GM18519 (cell line): Measurements from ENCODE around the gene N4BP2L2.

Source experiments
- ATAC-seq: cut with Tn5 transposase; IDR thresholded peaks from one replicate; pipeline ENCODE4 v1.9.1; 2021; ENCODE audit warnings: mild to moderate bottlenecking, moderate library complexity; ENCODE audit not compliant: unreplicated experiment, low FRiP score

N4BP2L2 gene

DNA sequence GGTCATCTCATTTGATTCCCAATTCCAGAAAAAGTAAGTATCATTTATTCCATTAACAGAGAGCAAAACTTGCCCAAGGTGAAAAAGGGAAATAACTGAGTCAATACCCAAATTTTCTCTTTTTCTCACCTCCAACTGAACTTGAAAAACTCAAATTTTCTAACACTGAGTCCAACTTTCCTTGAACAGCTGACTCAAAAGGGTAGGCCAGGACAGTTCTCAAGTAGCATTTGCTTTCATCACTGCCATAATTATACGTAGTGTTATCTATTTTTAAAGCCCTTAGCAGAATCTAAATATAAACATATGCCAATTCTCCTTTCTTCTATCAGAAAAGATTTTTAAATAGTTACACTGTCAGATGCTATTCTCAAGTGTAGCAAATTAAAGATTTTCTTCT is 3.5 kb downstream of the N4BP2L2 start:
- ATAC-seq = no peak

DNA sequence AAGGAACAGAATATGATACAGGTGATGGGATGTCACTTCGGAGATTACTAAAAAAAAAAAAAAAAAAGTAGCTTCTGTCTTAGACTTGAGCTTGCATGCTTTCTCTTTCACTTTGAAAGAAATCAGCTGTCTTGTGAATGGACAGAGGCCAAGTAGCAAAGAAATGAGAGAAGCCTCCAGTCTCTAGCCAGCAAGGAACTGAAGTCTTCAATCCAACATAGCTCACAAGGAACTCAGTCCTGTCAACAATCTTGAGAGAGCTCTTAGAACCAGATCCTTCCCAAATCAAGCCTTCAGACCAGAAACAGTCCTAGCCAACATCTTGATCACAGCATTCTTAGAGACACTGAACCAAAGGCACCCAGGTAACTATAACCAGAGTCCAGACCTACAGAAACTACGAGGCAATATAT is 7.7 kb downstream of the N4BP2L2 start:
- ATAC-seq = peak; percentile 65

DNA sequence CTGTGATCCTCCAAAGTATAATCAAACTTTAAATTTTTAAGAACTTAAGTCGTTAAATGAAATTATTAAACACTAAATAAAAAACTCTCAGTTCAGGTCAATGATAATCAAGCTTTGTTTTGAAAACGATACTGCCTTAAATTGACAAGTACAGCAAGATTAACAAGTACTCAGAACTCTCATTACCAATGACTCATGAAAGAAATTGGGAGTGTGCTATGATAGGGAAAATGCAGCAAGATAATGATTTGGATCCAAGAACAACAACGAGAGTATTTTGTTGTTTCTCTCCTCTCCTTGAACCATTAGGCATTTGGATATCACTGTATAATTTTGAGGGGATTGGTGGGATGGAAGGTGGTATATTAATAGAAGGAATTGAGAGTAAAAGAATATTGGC is 10.2 kb downstream of the N4BP2L2 start:
- ATAC-seq = no peak

GRCh38 chr13:32527151-32527550 is 11.4 kb downstream of the N4BP2L2 start:
- no peak for ATAC-seq

DNA sequence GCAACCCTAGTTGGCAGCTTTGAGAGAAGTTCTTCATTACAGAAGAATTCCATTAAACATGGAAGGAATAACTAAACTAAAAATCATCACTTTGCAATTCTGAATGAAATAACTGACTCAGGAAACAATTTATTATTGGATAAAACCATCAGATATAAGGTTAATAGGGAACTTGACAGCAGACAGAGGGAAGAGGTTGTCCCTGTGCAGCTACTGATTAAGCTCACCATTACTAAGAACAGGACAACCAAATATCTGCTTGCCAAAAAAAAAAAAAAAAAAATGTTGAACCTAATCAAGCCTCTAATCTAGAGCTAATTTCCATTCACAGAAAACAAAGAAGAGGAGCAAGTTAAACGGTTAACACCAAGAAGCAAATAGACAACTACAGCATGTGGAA is 12.8 kb downstream of the N4BP2L2 start:
- no peak for ATAC-seq

GRCh38 chr13:32515246-32515645 is 23.3 kb downstream of the N4BP2L2 start:
- no peak for ATAC-seq

DNA sequence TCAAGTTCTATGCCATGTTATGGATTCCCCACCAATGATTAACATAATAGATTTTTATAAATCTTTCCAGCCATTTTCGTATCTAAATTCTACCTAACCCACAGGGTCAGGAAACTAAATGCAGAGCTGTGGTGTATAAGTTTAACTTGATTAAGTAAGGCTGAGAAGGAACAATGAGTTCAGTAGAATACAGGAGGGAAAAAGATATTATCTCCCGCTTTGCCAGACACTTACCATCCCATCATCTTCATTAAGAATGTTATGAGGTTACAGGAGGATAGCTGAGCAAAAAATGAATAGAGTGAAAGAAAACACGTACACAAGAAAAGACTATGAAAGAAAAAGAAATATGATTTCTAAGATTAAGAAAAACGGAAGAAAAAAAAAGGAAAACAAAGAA is 27.1 kb downstream of the N4BP2L2 start:
- ATAC-seq = no peak

GRCh38 chr13:32504876-32505275 is 33.7 kb downstream of the N4BP2L2 start:
- no peak for ATAC-seq

- ATAC-seq = no peak
Observed at GRCh38 chr13:32504263-32504662, 34.3 kb downstream of the N4BP2L2 start.

GRCh38 chr13:32503727-32504126 is 34.9 kb downstream of the N4BP2L2 start:
- no peak for ATAC-seq

DNA sequence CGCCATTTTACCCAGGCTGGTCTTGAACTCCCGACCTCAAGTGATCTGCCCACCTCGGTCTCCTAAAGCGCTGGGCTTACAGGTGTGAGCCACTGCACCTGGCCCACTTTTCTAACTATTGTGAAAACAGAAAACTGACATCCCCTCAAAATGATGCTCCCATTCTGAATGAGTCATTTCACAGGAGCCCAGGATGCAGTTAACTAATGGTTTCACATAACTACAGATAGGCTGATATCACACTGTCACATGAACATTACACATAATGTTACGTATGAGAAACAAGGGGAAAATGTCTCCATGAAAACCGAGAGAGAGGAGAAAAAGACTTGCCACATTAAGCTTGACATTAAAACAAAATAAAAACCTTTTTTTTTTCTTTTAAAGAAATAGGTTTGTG is 37.5 kb downstream of the N4BP2L2 start:
- no peak for ATAC-seq

GRCh38 chr13:32499538-32500210 is 38.9 kb downstream of the N4BP2L2 start:
- no peak for ATAC-seq

- ATAC-seq = no peak
Observed at GRCh38 chr13:32497589-32497988, 41.0 kb downstream of the N4BP2L2 start.

DNA sequence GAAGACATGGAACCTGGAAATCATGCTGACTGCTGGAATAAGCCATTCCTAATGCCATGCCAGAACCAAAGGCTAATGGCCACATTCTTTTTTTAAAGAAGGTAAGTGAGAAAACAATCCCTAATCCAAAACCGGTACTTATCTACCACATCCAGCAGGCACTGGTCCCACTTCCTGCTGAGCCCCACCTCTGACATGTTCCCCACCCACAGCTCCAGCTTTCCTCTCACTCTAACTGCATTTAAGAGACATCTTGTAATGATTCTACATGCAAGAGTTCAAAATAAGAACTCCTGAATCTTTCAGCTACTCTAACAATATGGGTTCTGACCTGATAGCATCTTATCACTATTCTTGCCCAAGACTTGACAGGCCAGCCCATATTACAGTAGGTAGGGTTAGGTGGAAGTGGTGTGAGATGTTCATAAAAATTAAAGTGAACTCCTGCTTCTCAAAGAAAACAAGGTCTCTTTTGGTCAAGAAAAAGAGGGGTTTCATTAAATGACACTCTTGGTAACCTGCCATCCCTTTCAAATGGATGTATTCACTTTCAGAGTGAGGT is 41.9 kb downstream of the N4BP2L2 start:
- ATAC-seq = no peak

- ATAC-seq = no peak
Observed at GRCh38 chr13:32495841-32496240, 42.8 kb downstream of the N4BP2L2 start.

GRCh38 chr13:32495429-32495828 is 43.2 kb downstream of the N4BP2L2 start:
- ATAC-seq = no peak

DNA sequence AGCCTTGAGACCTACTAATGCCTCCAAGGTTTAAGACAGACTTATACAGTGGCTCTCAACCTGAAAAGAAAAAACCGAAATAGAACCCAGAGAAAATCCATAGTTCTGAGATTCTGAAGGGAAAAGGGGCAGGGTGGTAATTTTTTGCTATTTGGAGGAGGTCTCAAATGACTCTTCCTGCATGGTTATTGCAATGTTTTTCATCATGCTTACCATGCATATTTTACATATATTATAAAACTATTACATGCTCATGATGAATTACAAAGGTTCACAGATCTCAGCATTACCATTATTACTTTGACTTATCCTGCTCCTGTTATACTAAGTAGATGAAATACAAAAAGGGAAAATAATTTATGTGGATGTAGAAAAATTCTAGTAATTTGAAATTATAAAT is 47.6 kb downstream of the N4BP2L2 start:
- ATAC-seq = no peak

DNA sequence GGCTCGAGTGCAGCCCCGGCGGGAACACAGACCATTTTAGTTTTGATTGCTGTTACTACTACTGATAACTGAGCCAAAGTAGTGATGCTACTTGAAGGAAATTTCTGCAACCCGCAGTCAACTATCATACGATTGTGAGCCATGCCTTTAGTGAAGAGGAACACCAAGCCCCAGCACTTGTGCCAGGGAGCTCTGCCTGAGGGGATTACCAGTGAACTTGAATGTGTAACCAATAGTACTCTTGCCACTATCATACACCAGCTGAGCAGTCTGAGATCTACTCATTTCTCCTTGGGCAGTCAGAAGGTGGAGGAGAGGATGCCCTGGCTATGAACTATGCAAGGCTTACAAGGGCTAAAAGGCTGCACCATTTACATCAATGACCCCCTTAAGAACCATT is 61.7 kb downstream of the N4BP2L2 start:
- ATAC-seq = no peak

GRCh38 chr13:32476021-32476731 is 62.4 kb downstream of the N4BP2L2 start:
- no peak for ATAC-seq

- ATAC-seq = no peak
Observed at GRCh38 chr13:32474999-32475792, 63.4 kb downstream of the N4BP2L2 start.

- no peak for ATAC-seq
Observed at GRCh38 chr13:32473650-32474049, 64.9 kb downstream of the N4BP2L2 start.
